ENCODE measurements around the gene TMEM164.

DNA sequence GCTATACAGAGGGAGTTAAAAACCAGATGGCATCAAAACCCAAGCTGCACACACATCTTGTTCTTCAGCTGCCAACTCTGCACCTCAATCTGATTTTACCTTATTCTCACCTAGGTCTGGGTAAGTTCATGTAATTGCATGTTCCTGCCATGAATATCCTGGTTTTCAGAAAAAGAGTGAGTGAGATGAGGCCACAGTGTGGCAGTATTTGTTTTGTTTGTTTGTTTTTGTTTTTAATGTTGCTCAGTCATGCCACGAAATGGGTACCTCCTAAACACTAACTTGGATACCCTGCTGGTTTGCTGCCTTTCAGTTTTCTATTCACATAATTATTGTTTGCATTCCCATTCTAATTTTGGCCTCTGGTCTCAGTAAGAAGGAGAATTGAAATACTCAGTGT, 22.5 kb downstream of the TMEM164 start:
- TF ChIP-seq CTCF (conservative IDR thresholded peaks at IDR 0.05 in 1 of 2, IDR thresholded peaks at IDR 0.05 in 1 of 2; ENCODE audit: extremely low read depth in 1 of 2, insufficient read depth in 1 of 2, low read depth in 1 of 2, low read length in 2 of 2), result no peak
- no peak for TF ChIP-seq EZH2 (IDR thresholded peaks at IDR 0.05; ENCODE audit: borderline replicate concordance, low read length)

Measured in mammary epithelial cell (primary cell).